K562 (cell line): ENCODE data around the gene LTO1. TPM values are rescaled to one million over a fixed set of nuclear protein-coding genes. Genes with fewer than 3 reads are reported as not detected.

Source experiments
- ATAC-seq: fragments of 200-7000 bp; cut with Tn5 transposase; 3 replicates; pipeline ENCODE4 v1.9.1; 2020; ENCODE audit warnings: moderate library complexity
- BruUV-seq: library from RNA; stranded (reverse); fragments of 400-500 nt; replicated peaks from 2 replicates; lab custom pipeline; 2021; lab: Mats Ljungman, UMichigan
- CTCF ChIA-PET: fragments of 300-600 bp; formaldehyde crosslinking; extraction: SDS; loops from one replicate; lab custom pipeline; 2021; ENCODE audit warnings: low intra/inter-chr PET ratio; lab: Yijun Ruan, JAX
- POLR2A ChIA-PET: fragments of 300-600, 350-650 bp; sonication (Branson Sonifier 250); formaldehyde crosslinking; extraction: SDS; loops from one replicate; lab custom pipeline; 2021; ENCODE audit warnings: antibody characterized with exemption, inconsistent platforms; lab: Yijun Ruan, JAX
- DNase-seq, 4 experiments: peaks; one replicate each; pipeline versions ENCODE4 v3.0.0 to v3.0.0-alpha.2; 2011 to 2018; ENCODE audit warnings: low spot score in 3 of 4, mixed read lengths in 3 of 4; ENCODE audit errors: extremely low read depth in 1 of 4
- FAIRE-seq: peaks from 2 replicates; lab custom pipeline; 2011; peaks lifted over from hg19 to GRCh38; lab: Jason Lieb, UNC
- H2AFZ ChIP-seq: 2 replicates; pipeline ENCODE4 v1.6.0; 2011; ENCODE audit warnings: low read depth, low read length, control low read depth, inconsistent platforms
- H3K27ac ChIP-seq: fragments of 200-600 bp; 3 replicates; pipeline ENCODE4 v1.8.0; 2011; ENCODE audit warnings: low read depth, mild to moderate bottlenecking, control low read depth, inconsistent platforms, low read length, moderate library complexity, mixed read lengths; ENCODE audit errors: extremely low read depth
- H3K27me3 ChIP-seq, 2 experiments: fragments of 300-600 bp in 1 of 2; 2 replicates in 1 of 2; 3 replicates in 1 of 2; pipeline versions ENCODE4 v1.6.0 to v1.8.0; 2011; ENCODE audit warnings: inconsistent platforms in 2 of 2, low read length in 2 of 2, mild to moderate bottlenecking in 1 of 2, mixed read lengths in 1 of 2, moderate library complexity in 1 of 2; ENCODE audit not compliant: control insufficient read depth in 2 of 2, insufficient read depth in 2 of 2
- H3K36me3 ChIP-seq: fragments of 300-600 bp; 3 replicates; pipeline ENCODE4 v1.8.0; 2011; ENCODE audit warnings: mild to moderate bottlenecking, low read length, inconsistent platforms; ENCODE audit not compliant: control insufficient read depth, insufficient read depth
- H3K4me1 ChIP-seq, 2 experiments: fragments of 200-600 bp in 1 of 2; replicated peaks in 1 of 2; 2 replicates in 1 of 2; 3 replicates in 1 of 2; pipeline versions ENCODE4 v1.5.1 to v1.8.0; 2011; ENCODE audit warnings: inconsistent platforms in 2 of 2, low read length in 2 of 2, mild to moderate bottlenecking in 1 of 2, mixed read lengths in 1 of 2, moderate library complexity in 1 of 2; ENCODE audit not compliant: control insufficient read depth in 2 of 2, insufficient read depth in 2 of 2
- H3K4me2 ChIP-seq: 2 replicates; pipeline ENCODE4 v1.6.1; 2011; ENCODE audit warnings: low read length, control low read depth, inconsistent platforms, mixed read lengths; ENCODE audit not compliant: insufficient read depth
- H3K4me3 ChIP-seq: fragments of 200-600 bp; sonication (generic), shearing (Covaris generic); 2 replicates; pipeline ENCODE4 v1.5.1; 2016; ENCODE audit warnings: control low read depth, inconsistent platforms
- H3K79me2 ChIP-seq: fragments of 200-600 bp; 3 replicates; pipeline ENCODE4 v1.8.0; 2011; ENCODE audit warnings: low read length, inconsistent platforms; ENCODE audit not compliant: control insufficient read depth, insufficient read depth
- H3K9ac ChIP-seq, 2 experiments: 2 replicates each; pipeline versions ENCODE4 v1.6.0 to v1.6.1; 2011; ENCODE audit warnings: low read depth in 2 of 2, low read length in 2 of 2, control low read depth in 1 of 2, inconsistent platforms in 1 of 2, mild to moderate bottlenecking in 1 of 2, mixed read lengths in 1 of 2; ENCODE audit not compliant: insufficient read depth in 1 of 2
- H3K9me1 ChIP-seq: one replicate; pipeline ENCODE4 v1.6.0; 2011; ENCODE audit warnings: inconsistent platforms, mild to moderate bottlenecking, low read length, moderate library complexity; ENCODE audit not compliant: control insufficient read depth, insufficient read depth
- H3K9me3 ChIP-seq: replicated peaks from 2 replicates; pipeline ENCODE4 v1.5.1; 2011; ENCODE audit warnings: low read depth, low read length, inconsistent platforms; ENCODE audit not compliant: control insufficient read depth, insufficient read depth
- H4K20me1 ChIP-seq: replicated peaks from 2 replicates; pipeline ENCODE4 v1.6.1; 2011; ENCODE audit warnings: low read length, inconsistent platforms, mixed read lengths; ENCODE audit not compliant: control insufficient read depth, insufficient read depth
- CBFA2T2 ChIP-seq: fragments of 450-650 bp; conservative IDR thresholded peaks from 2 replicates; pipeline ENCODE4 v1.6.1; 2017; ENCODE audit warnings: mild to moderate bottlenecking
- CCNT2 ChIP-seq: IDR thresholded peaks from 2 replicates; pipeline ENCODE4 v1.6.1; 2011; ENCODE audit warnings: borderline replicate concordance, low read depth, mild to moderate bottlenecking, moderate library complexity, mixed read lengths, low read length; ENCODE audit not compliant: insufficient read length; ENCODE audit errors: extremely low read depth
- MCM3 ChIP-seq: fragments of 450-650 bp; IDR thresholded peaks from 2 replicates; pipeline ENCODE4 v1.6.1; 2016
- NCOA1 ChIP-seq: fragments of 450-650 bp; IDR thresholded peaks from 2 replicates; pipeline ENCODE4 v1.6.1; 2016; ENCODE audit warnings: low read depth
- NONO ChIP-seq, 2 experiments: fragments of 200-400 bp in 1 of 2; fragments of 450-650 bp in 1 of 2; formaldehyde crosslinking in 1 of 2; IDR thresholded peaks; 2 replicates each; pipeline ENCODE4 v1.6.1; 2017; ENCODE audit warnings: low read depth in 2 of 2, mild to moderate bottlenecking in 2 of 2, moderate library complexity in 2 of 2, low read length in 1 of 2
- OTX1 ChIP-seq: fragments of 450-650 bp; formaldehyde crosslinking; IDR thresholded peaks from 2 replicates; pipeline ENCODE4 v1.4.0; 2022; ENCODE audit warnings: mild to moderate bottlenecking
- THAP7 ChIP-seq: fragments of 250-450 bp; sonication (Bioruptor Pico); IDR thresholded peaks from 2 replicates; pipeline ENCODE4 v1.5.0; 2021
- ZBTB26 ChIP-seq: fragments of 450-650 bp; formaldehyde crosslinking; IDR thresholded peaks from 2 replicates; pipeline ENCODE4 v1.4.0; 2022; ENCODE audit warnings: missing genetic modification characterization
- ZBTB7A ChIP-seq: IDR thresholded peaks from 2 replicates; pipeline ENCODE4 v1.6.1; 2011; ENCODE audit warnings: low read depth, mild to moderate bottlenecking, low read length, moderate library complexity, borderline replicate concordance; ENCODE audit not compliant: control insufficient read depth
- WGBS: fragments of 100-300 bp; shearing (Covaris generic); methylation state at CpG from one replicate; pipeline ENCODE4 v1.1.6; 2016; ENCODE audit warnings: low coverage, mixed read lengths; ENCODE audit not compliant: insufficient coverage; ENCODE audit errors: missing lambda C conversion rate; 5-methylcytosine and 5-hydroxymethylcytosine counted together
- in situ Hi-C: fragments of 300-500 bp; cut with MboI; formaldehyde crosslinking; loops from 4 replicates; pipeline ENCODE4 v1.15.0; 2018; ENCODE audit warnings: inconsistent platforms, mixed read lengths
- intact Hi-C: fragments of 100-400 bp; cut with micrococcal nuclease; formaldehyde crosslinking; loops from 2 replicates; pipeline ENCODE4 v1.14.2; 2022
- polyA plus RNA-seq, 8 experiments: library from polyadenylated mRNA; depleted of rRNA in 4 of 8; stranded (reverse) in 5 of 8; unstranded in 3 of 8; fragments of >200 nt; fragmentation: Nextera tagmentation in 2 of 8; fragmentation: Illumina TruSeq in 1 of 8; extraction: Ambion mirVana in 2 of 8; extraction: Trizol in 1 of 8; gene quantifications; 2 replicates each; pipeline versions ENCODE4 v1.2.1 to v1.2.3, GENCODE V29; 2011 to 2014; ENCODE audit warnings: inconsistent platforms in 1 of 8, missing spikeins in 1 of 8
- total RNA-seq, 7 experiments: library from RNA; depleted of rRNA in 6 of 7; stranded (reverse); fragments of >200 nt in 6 of 7; fragmentation: Illumina TruSeq in 2 of 7; extraction: Trizol in 2 of 7; gene quantifications; 2 replicates each; pipeline versions ENCODE4 v1.2.1 to v1.2.3, GENCODE V29; 2011 to 2021; ENCODE audit warnings: low replicate concordance in 1 of 7
- TF ChIP-seq, protein P1 (sequence below): sonication (generic); formaldehyde crosslinking; IDR thresholded peaks from 2 replicates; pipeline ENCODE4 v1.8.1; 2023; ENCODE audit warnings: mild to moderate bottlenecking, missing genetic modification reagents
- TF ChIP-seq, protein P2 (sequence below): sonication (generic); formaldehyde crosslinking; IDR thresholded peaks from 2 replicates; pipeline ENCODE4 v1.8.0; 2022; ENCODE audit warnings: mild to moderate bottlenecking, low read depth, missing genetic modification reagents
- TF ChIP-seq, protein P3 (sequence below): fragments of 450-650 bp; formaldehyde crosslinking; IDR thresholded peaks from 2 replicates; pipeline ENCODE4 v1.4.0; 2022; ENCODE audit warnings: missing genetic modification characterization

The LTO1 gene
- total and polyA plus RNA-seq, 9 of the 15 experiments (the other 6 are each of a cell fraction or from before 2014, with no cell fraction given) = 2.6 to 43.4 (median 19.1) TPM

- TF ChIP-seq ZBTB7A = no peak
- no peak for TF ChIP-seq CCNT2
- TF ChIP-seq, protein P1, sequence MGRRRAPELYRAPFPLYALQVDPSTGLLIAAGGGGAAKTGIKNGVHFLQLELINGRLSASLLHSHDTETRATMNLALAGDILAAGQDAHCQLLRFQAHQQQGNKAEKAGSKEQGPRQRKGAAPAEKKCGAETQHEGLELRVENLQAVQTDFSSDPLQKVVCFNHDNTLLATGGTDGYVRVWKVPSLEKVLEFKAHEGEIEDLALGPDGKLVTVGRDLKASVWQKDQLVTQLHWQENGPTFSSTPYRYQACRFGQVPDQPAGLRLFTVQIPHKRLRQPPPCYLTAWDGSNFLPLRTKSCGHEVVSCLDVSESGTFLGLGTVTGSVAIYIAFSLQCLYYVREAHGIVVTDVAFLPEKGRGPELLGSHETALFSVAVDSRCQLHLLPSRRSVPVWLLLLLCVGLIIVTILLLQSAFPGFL (CRISPR knock-in tag) = no peak
- TF ChIP-seq, protein P2, sequence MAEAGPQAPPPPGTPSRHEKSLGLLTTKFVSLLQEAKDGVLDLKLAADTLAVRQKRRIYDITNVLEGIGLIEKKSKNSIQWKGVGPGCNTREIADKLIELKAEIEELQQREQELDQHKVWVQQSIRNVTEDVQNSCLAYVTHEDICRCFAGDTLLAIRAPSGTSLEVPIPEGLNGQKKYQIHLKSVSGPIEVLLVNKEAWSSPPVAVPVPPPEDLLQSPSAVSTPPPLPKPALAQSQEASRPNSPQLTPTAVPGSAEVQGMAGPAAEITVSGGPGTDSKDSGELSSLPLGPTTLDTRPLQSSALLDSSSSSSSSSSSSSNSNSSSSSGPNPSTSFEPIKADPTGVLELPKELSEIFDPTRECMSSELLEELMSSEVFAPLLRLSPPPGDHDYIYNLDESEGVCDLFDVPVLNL (CRISPR knock-in tag) = no peak
- TF ChIP-seq NCOA1 = no peak
- no peak for TF ChIP-seq CBFA2T2
These were observed 7.1 kb upstream of the LTO1 start (continued) for GRCh38 chr11:69682221-69682620.

- POLR2A ChIA-PET = no interaction called here
- no TSS peak for BruUV-seq
- TF ChIP-seq, protein P3, sequence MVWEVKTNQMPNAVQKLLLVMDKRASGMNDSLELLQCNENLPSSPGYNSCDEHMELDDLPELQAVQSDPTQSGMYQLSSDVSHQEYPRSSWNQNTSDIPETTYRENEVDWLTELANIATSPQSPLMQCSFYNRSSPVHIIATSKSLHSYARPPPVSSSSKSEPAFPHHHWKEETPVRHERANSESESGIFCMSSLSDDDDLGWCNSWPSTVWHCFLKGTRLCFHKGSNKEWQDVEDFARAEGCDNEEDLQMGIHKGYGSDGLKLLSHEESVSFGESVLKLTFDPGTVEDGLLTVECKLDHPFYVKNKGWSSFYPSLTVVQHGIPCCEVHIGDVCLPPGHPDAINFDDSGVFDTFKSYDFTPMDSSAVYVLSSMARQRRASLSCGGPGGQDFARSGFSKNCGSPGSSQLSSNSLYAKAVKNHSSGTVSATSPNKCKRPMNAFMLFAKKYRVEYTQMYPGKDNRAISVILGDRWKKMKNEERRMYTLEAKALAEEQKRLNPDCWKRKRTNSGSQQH (CRISPR knock-in tag) = 0 out of 2 replicates have a peak, but pooled peaks have one; percentile 32
- TF ChIP-seq ZBTB26 (CRISPR knock-in tag) (0 out of 2 replicates have a peak, but pooled peaks have one; percentile 41), THAP7 (CRISPR knock-in tag) (no peak), MCM3 (0 out of 2 replicates have a peak, but pooled peaks have one; percentile 58), NONO (IDR thresholded peaks at IDR 0.05; ENCODE audit: low read depth in 2 of 2, low read length in 1 of 2) (no peak), OTX1 (CRISPR knock-in tag) (0 out of 2 replicates have a peak, but pooled peaks have one; percentile 13)
These were observed 5.5 kb upstream of the LTO1 start for GRCh38 chr11:69680688-69681087.

More at GRCh38 chr11:69680688-69681087, 5.5 kb upstream of the LTO1 start:
- no peak overlapping the region for H2AFZ ChIP-seq
- H3K27ac ChIP-seq = no peak overlapping the region
- no peak overlapping the region for H3K4me2 ChIP-seq
- DNase-seq = no peak
- intact Hi-C loops = no loop called here
- CTCF ChIA-PET = no interaction called here
- H3K9ac ChIP-seq = no peak overlapping the region
- no peaks in the 10 kb centered on the region for H4K20me1 ChIP-seq
- no peaks in the 10 kb centered on the region for H3K27me3 ChIP-seq
- no peak for ATAC-seq
- H3K4me1 ChIP-seq = peaks cover 0 to 6% of the 10 kb centered on the region in 2 experiments; a peak in 2 of 5 replicates
- no peak overlapping the region for H3K4me3 ChIP-seq
- peaks cover 7% of the 10 kb centered on the region; the same call in 2 of the 3 replicates for H3K79me2 ChIP-seq
- in situ Hi-C loops = loop anchor here (10.0 kb wide), 1 partner anchor 204 kb away; no protein-coding TSS in a partner anchor
- no peaks in the 10 kb centered on the region; the same call in 2 of the 3 replicates for H3K36me3 ChIP-seq
- peak; percentile 42 for FAIRE-seq
- WGBS = 68% methylated on average over 5 of the region's 5 CpGs
- H3K9me3 ChIP-seq = 0 out of 2 replicates have a peak, but pooled peaks cover 2% of the 10 kb centered on the region
- H3K9me1 ChIP-seq = no peaks in the 10 kb centered on the region
